Measurements from ENCODE around the gene MRPS5. TPM values are rescaled to one million over a fixed set of nuclear protein-coding genes. Genes with fewer than 3 reads are reported as not detected.
A peak's percentile ranks its signal among the peaks of the same experiment; 100 is the strongest.

Gene MRPS5
- total RNA-seq, 2 experiments from 2014 or later: 83.8 to 84.8 TPM

DNA sequence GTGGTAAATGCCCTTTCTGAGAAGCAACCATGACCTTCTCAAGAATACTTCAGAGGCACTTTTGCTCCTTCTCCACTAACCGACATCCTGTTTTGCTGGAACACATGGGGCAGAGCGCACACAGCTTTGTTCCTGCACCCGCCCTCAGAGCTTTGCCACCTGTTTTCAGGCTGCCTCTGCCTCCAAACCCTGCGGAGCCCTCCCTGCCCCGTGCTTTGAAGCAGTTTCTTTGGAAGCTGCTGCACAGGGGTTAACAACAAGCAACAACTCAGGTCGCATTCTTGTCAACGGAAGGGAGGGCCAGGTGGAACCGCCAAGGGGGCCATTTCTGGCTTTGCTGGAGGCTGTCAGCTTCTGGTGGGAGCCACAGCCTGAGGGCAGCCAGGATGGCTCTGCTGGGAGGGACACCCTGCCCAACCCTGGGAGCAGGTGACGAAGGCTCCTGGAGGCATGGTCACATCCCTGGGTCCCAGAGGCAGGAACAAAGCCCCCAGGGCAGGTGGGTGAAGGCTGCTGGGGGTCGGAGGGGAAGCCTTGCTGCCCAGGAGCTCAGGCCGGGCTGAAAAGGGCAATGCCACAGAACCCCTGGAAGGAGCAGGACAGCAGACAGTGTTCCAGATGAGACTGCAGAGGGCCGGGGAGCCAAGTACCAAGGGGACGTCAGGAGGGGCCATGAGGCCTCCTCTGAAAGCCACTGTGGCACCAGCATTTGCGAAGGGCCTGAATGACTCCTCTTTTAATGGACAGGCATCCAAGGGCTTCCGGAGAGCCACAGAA, 46.8 kb downstream of the MRPS5 start:
- H3K27me3 Mint-ChIP-seq: no peaks in the 10 kb centered on the region
- H3K9me3 Mint-ChIP-seq: peaks cover 2% of the 10 kb centered on the region
- peak; percentile 74 for DNase-seq
- peak overlapping the region; percentile 93 for H3K27ac Mint-ChIP-seq
- peaks cover 9% of the 10 kb centered on the region for H3K36me3 Mint-ChIP-seq
- peak overlapping the region; percentile 76 for H3K4me3 Mint-ChIP-seq
- H3K4me1 Mint-ChIP-seq: peaks cover 56% of the 10 kb centered on the region

GRCh38 chr2:95073856-95074662, 47.5 kb downstream of the MRPS5 start:
- peaks cover 9% of the 10 kb centered on the region for H3K36me3 Mint-ChIP-seq
- DNase-seq: no peak
- H3K9me3 Mint-ChIP-seq: peaks cover 2% of the 10 kb centered on the region
- H3K27me3 Mint-ChIP-seq: no peaks in the 10 kb centered on the region
- H3K27ac Mint-ChIP-seq: peak overlapping the region; percentile 93
- peaks cover 54% of the 10 kb centered on the region for H3K4me1 Mint-ChIP-seq
- peak overlapping the region; percentile 76 for H3K4me3 Mint-ChIP-seq

GRCh38 chr2:95072424-95072823, 49.2 kb downstream of the MRPS5 start:
- no peak overlapping the region for H3K4me3 Mint-ChIP-seq
- peaks cover 3% of the 10 kb centered on the region for H3K9me3 Mint-ChIP-seq
- H3K27me3 Mint-ChIP-seq: no peaks in the 10 kb centered on the region
- H3K27ac Mint-ChIP-seq: no peak overlapping the region
- H3K4me1 Mint-ChIP-seq: peaks cover 40% of the 10 kb centered on the region
- peaks cover 11% of the 10 kb centered on the region for H3K36me3 Mint-ChIP-seq
- DNase-seq: no peak

GRCh38 chr2:95071856-95072255, 49.8 kb downstream of the MRPS5 start:
- Mint-ChIP-seq H3K9me3 (peaks cover 3% of the 10 kb centered on the region), H3K4me1 (peaks cover 37% of the 10 kb centered on the region), H3K36me3 (peaks cover 11% of the 10 kb centered on the region), H3K27ac (no peak overlapping the region), H3K4me3 (no peak overlapping the region), H3K27me3 (no peaks in the 10 kb centered on the region)
- no peak for DNase-seq

GRCh38 chr2:95069465-95069864, 52.1 kb downstream of the MRPS5 start:
- H3K9me3 Mint-ChIP-seq: peaks cover 3% of the 10 kb centered on the region
- H3K27me3 Mint-ChIP-seq: no peaks in the 10 kb centered on the region
- no peak for DNase-seq
- H3K36me3 Mint-ChIP-seq: peaks cover 11% of the 10 kb centered on the region
- no peak overlapping the region for H3K4me3 Mint-ChIP-seq
- H3K4me1 Mint-ChIP-seq: peaks cover 21% of the 10 kb centered on the region
- no peak overlapping the region for H3K27ac Mint-ChIP-seq

DNA sequence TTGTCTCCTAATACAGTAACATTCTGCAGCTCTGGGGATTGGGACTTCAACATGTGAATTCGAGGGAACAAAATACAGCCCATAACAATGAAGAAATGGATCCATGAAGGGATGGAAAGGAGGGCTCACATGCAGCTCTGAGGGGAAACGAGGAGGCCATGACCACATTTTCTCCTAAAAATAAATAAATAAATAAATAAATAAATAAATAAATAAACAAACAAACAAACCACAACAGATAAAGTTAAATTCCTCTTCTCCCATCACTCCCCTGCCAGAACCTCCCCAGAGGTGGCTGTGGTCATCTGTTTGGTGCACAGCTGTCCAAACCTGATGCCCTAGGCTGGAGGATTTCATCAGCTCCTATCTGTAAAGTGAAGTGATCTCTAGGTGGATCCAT, 53.4 kb downstream of the MRPS5 start:
- Mint-ChIP-seq H3K9me3 (peaks cover 3% of the 10 kb centered on the region), H3K36me3 (peaks cover 11% of the 10 kb centered on the region), H3K27ac (no peak overlapping the region), H3K4me3 (no peak overlapping the region), H3K27me3 (no peaks in the 10 kb centered on the region), H3K4me1 (peaks cover 18% of the 10 kb centered on the region)
- no peak for DNase-seq

DNA sequence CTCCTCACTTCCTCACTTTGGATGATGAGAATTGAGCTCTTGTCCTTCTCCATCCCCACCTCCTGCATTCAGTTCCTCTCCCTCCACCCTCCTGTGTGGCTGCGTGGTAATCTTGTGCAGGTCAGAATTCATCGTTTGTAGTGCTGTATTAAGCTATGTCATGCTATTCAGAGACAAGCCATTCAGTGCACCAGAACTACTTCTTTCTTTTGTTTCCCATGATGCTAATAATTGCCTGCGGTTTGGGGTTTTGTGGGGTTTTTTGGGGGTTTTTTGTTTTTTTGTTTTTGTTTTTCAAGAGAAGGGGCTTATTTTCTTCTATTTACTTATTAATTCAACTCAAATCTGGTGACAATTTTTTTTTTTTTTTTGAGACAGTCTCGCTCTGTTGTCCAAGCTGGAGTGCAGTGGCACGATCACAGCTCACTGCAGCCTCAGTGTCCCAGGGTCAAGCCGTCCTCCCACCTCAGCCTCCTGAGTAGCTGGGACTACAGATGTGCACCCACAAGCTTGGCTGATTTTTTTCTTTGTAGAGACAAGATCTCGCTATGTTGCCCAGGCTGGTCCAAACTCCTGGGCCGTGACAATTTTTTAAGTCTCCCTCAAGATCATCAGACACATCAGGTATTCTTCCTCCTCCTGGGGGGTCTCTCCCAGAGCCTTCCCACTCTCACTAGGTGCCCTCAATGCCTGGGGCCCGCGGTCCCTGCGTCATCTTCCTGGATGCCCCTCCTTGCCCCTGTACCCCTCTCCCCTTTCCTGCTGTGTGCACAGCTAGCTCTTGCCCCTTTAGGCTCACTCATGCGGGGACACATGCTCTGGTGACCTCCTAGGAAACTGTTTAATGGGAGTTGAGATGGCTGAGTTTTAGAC, 58.3 kb downstream of the MRPS5 start:
- peak overlapping the region; percentile 72 for H3K27ac Mint-ChIP-seq
- DNase-seq: no peak
- H3K4me1 Mint-ChIP-seq: peaks cover 34% of the 10 kb centered on the region
- peaks cover under 1% of the 10 kb centered on the region for H3K9me3 Mint-ChIP-seq
- H3K4me3 Mint-ChIP-seq: no peak overlapping the region
- no peaks in the 10 kb centered on the region for H3K27me3 Mint-ChIP-seq
- peaks cover under 1% of the 10 kb centered on the region for H3K36me3 Mint-ChIP-seq

GRCh38 chr2:95062242-95063085, 59.1 kb downstream of the MRPS5 start:
- H3K9me3 Mint-ChIP-seq: no peaks in the 10 kb centered on the region
- DNase-seq: no peak
- H3K4me1 Mint-ChIP-seq: peaks cover 34% of the 10 kb centered on the region
- H3K27ac Mint-ChIP-seq: peak overlapping the region; percentile 63
- no peaks in the 10 kb centered on the region for H3K27me3 Mint-ChIP-seq
- H3K4me3 Mint-ChIP-seq: no peak overlapping the region
- no peaks in the 10 kb centered on the region for H3K36me3 Mint-ChIP-seq

- Mint-ChIP-seq H3K9me3 (no peaks in the 10 kb centered on the region), H3K27ac (peak overlapping the region; percentile 34), H3K27me3 (no peaks in the 10 kb centered on the region), H3K36me3 (no peaks in the 10 kb centered on the region), H3K4me3 (no peak overlapping the region), H3K4me1 (peaks cover 35% of the 10 kb centered on the region)
- DNase-seq: no peak
These were observed 59.9 kb downstream of the MRPS5 start for GRCh38 chr2:95061601-95062183.

- Mint-ChIP-seq H3K4me3 (no peak overlapping the region), H3K27me3 (no peaks in the 10 kb centered on the region), H3K27ac (no peak overlapping the region), H3K4me1 (peaks cover 40% of the 10 kb centered on the region), H3K9me3 (no peaks in the 10 kb centered on the region), H3K36me3 (no peaks in the 10 kb centered on the region)
- no peak for DNase-seq
These were observed 60.5 kb downstream of the MRPS5 start for GRCh38 chr2:95061119-95061512.

GRCh38 chr2:95060446-95061118, 61.0 kb downstream of the MRPS5 start:
- no peak overlapping the region for H3K27ac Mint-ChIP-seq
- H3K4me3 Mint-ChIP-seq: no peak overlapping the region
- no peaks in the 10 kb centered on the region for H3K36me3 Mint-ChIP-seq
- H3K27me3 Mint-ChIP-seq: no peaks in the 10 kb centered on the region
- DNase-seq: no peak
- H3K9me3 Mint-ChIP-seq: no peaks in the 10 kb centered on the region
- H3K4me1 Mint-ChIP-seq: peaks cover 44% of the 10 kb centered on the region

DNA sequence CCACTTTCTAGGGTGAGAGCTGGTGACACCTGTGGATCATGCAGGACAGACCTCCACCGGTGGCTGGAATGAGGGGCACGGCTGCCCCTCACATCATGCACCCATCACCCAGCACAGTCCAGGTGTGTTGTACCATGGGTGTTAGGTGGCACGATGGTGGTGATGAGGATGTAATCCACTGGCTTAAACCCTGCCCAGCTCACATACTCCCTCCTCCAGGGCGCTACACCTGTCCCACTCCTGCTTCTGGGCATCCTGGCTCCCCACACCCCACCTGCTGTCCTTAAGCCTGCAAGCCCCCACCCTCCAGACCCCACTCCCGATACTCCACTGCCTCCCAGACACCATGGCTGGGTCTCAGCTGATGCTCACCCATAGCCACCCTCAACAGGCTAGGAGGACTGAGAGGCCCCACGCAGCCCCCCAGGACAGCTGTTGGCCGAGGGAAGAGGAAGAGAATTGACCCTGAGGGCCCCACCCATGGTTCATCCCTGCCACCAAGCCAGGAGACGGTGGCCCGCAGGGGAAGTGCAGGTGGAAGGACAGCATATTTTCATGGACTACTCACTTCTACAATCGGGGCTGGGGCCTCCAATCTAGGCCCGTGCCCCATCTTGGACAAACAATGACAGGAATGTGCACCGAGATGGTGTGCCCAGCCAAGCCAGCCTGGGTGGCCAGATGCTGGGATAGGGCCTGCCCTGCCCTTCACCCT, 61.8 kb downstream of the MRPS5 start:
- no peak overlapping the region for H3K27ac Mint-ChIP-seq
- H3K4me3 Mint-ChIP-seq: no peak overlapping the region
- no peaks in the 10 kb centered on the region for H3K27me3 Mint-ChIP-seq
- H3K4me1 Mint-ChIP-seq: peaks cover 46% of the 10 kb centered on the region
- no peaks in the 10 kb centered on the region for H3K36me3 Mint-ChIP-seq
- H3K9me3 Mint-ChIP-seq: no peaks in the 10 kb centered on the region
- no peak for DNase-seq

DNA sequence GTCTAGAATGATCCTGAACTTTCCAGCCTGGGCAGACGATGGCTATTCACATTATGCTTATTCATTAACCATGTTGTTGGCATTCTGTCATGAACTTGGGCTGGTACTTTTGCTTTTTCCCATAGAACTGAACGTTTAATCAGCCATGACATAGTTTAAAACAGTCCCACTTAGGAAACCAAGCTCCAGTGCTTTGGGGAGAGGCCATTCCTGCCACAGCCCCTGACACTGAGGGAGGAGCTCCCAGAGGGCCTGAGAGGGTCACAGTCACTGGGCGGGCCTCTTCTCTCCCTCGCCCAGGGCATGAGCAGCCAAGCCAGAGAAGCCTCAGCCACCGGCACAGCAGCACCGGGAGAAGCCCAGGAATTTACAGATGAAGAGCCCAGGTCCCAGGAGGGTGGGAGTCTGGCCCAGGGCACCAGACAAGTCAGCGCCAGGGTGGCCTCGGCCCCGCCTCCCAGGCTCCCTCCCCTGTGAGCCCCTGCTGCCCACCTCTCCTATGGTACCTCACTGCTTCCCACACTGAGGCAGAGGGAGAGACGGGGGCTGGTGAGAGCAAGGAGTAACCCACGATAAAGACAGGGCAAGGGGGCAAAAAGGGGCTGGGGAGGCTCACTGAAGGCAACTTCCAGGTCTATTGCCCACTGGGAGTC, 62.5 kb downstream of the MRPS5 start:
- Mint-ChIP-seq H3K36me3 (no peaks in the 10 kb centered on the region), H3K27ac (no peak overlapping the region), H3K4me3 (no peak overlapping the region), H3K4me1 (peaks cover 52% of the 10 kb centered on the region), H3K9me3 (no peaks in the 10 kb centered on the region), H3K27me3 (no peaks in the 10 kb centered on the region)
- no peak for DNase-seq

Data from activated naive CD8-positive, alpha-beta T cell treated with anti-CD3 and anti-CD28 coated beads for 36 hours (primary cell).